Gastrocnemius medialis (tissue), 4 donors: ENCODE results near the gene COPG1. TPM values are rescaled to one million over a fixed set of nuclear protein-coding genes. Genes with fewer than 3 reads are reported as not detected.

Experiments
- ATAC-seq, 2 donors: fragments of 150-250 bp; one replicate each; pipeline ENCODE4 v1.9.1; 2016
- DNase-seq, 2 donors: peaks; one replicate each; pipeline ENCODE4 v3.0.0-alpha.2; 2019
- H3K27ac ChIP-seq, 4 donors: fragments of 200-600 bp; sonication (generic); 1 replicate in 1 of 4; 2 replicates in 3 of 4; pipeline ENCODE4 v1.5.1; 2016 to 2018; ENCODE audit warnings: mild to moderate bottlenecking in 2 of 4, moderate library complexity in 1 of 4
- H3K27me3 ChIP-seq, 3 donors: fragments of 200-600 bp; sonication (generic) in 2 of 3; 1 replicate in 1 of 3; 2 replicates in 2 of 3; pipeline versions ENCODE4 v1.5.1 to v1.6.0; 2016 to 2019; ENCODE audit warnings: mild to moderate bottlenecking in 1 of 3, moderate library complexity in 1 of 3
- H3K36me3 ChIP-seq, 2 donors: fragments of 200-600 bp; sonication (generic) in 1 of 2; one replicate each; pipeline ENCODE4 v1.5.1; 2017 to 2018
- H3K4me1 ChIP-seq, 2 donors: fragments of 200-600 bp; sonication (generic) in 1 of 2; one replicate each; pipeline ENCODE4 v1.5.1; 2016 to 2017; ENCODE audit warnings: mild to moderate bottlenecking in 2 of 2
- H3K4me3 ChIP-seq, 4 donors: fragments of 200-600 bp; sonication (generic) in 3 of 4; 1 replicate in 1 of 4; 2 replicates in 3 of 4; pipeline ENCODE4 v1.5.1; 2016 to 2019; ENCODE audit warnings: mild to moderate bottlenecking in 2 of 4
- H3K9me3 ChIP-seq, 3 donors: fragments of 200-600 bp; sonication (generic) in 2 of 3; 1 replicate in 1 of 3; 2 replicates in 2 of 3; pipeline ENCODE4 v1.5.1; 2016 to 2019
- CTCF ChIP-seq, 5 experiments: fragments of 450-650 bp in 3 of 5; fragments of 200-600 bp in 2 of 5; sonication (generic) in 2 of 5; IDR thresholded peaks in 4 of 5; conservative IDR thresholded peaks in 1 of 5; 1 replicate in 4 of 5; 2 replicates in 1 of 5; pipeline ENCODE4 v1.5.1; 2016 to 2019; ENCODE audit warnings: antibody characterized with exemption in 5 of 5, mild to moderate bottlenecking in 3 of 5, moderate library complexity in 3 of 5
- POLR2A ChIP-seq, 2 donors: fragments of 450-650 bp; IDR thresholded peaks; one replicate each; pipeline ENCODE4 v1.6.1; 2017; ENCODE audit warnings: antibody characterized with exemption in 2 of 2, mild to moderate bottlenecking in 2 of 2, moderate library complexity in 2 of 2
- in situ Hi-C, 4 donors: fragments of 200-750 bp; cut with MboI; loops; one replicate each; pipeline versions ENCODE4 v1.15.0 to v1.8.0; 2017; ENCODE audit warnings: low sequenced_read_pairs in 4 of 4
- intact Hi-C: fragments of 100-400 bp; cut with DNase I; formaldehyde crosslinking; loops from one replicate; pipeline ENCODE4 v1.15.1; 2023; ENCODE audit warnings: low total_unique reads
- total RNA-seq, 4 donors: library from RNA; depleted of rRNA; stranded (reverse); fragments of >200 nt; gene quantifications; one replicate each; pipeline versions ENCODE4 v1.1.0 to v1.2.3, GENCODE V29; 2016

The COPG1 gene
- total RNA-seq: 100 to 1,000 TPM in 1 of 4 donors, 10 to 100 TPM in 3; 59.7 to 101 (median 79.8) TPM

- intact Hi-C loops (loop anchor here (1.0 to 5.0 kb wide), 3 partner anchors 67 to 127 kb away; partner anchors contain the start of genes CNBP and ISY1), in situ Hi-C loops (loop anchor here (10.0 kb wide), 3 partner anchors 195 to 285 kb away; no protein-coding TSS in a partner anchor)
- peaks cover 23 to 27% of the 10 kb centered on the region in 2 donors for H3K4me1 ChIP-seq
These were observed at the start of gene COPG1 for GRCh38 chr3:129249284-129250065. Gene COPG1 (plus strand): TSS chr3:129249606. CDS start chr3:129249710, 104 bp downstream.

GRCh38 chr3:129204473-129204872 is 44.9 kb upstream of the COPG1 start:
- Histone ChIP-seq H3K9me3 (no peaks in the 10 kb centered on the region), H3K4me3 (no peak overlapping the region), H3K36me3 (no peaks in the 10 kb centered on the region), H3K4me1 (no peaks in the 10 kb centered on the region), H3K27me3 (no peaks in the 10 kb centered on the region), H3K27ac (no peak overlapping the region)
- in situ Hi-C loops (no loop called here), intact Hi-C loops (no loop called here)
- TF ChIP-seq POLR2A (IDR thresholded peaks at IDR 0.05) (no peak), CTCF (IDR thresholded peaks at IDR 0.05 in 4 of 5, conservative IDR thresholded peaks at IDR 0.05 in 1 of 5) (no peak)
- ATAC-seq: no peak
- no peak for DNase-seq

More at GRCh38 chr3:129249284-129250065, at the start of gene COPG1:
- TF ChIP-seq CTCF (IDR thresholded peaks at IDR 0.05 in 4 of 5, conservative IDR thresholded peaks at IDR 0.05 in 1 of 5) (peak in 1 of 5 experiments; percentile 8), POLR2A (IDR thresholded peaks at IDR 0.05) (peak; percentile 88 to 92)
- Histone ChIP-seq H3K4me3 (peak within 1 kb of the TSS; percentile 69 to 93 (median 88)), H3K27me3 (no peaks in the 10 kb centered on the region), H3K36me3 (peaks cover 0 to 33% of the 10 kb centered on the region in 2 donors), H3K9me3 (no peaks in the 10 kb centered on the region), H3K27ac (peak within 1 kb of the TSS; percentile 87 to 91 (median 89))
- DNase-seq: peak; percentile 63 to 83
- peak; percentile 86 to 91 for ATAC-seq

GRCh38 chr3:129205109-129205832 is 44.1 kb upstream of the COPG1 start:
- Histone ChIP-seq H3K4me1 (no peaks in the 10 kb centered on the region), H3K4me3 (no peak overlapping the region), H3K36me3 (no peaks in the 10 kb centered on the region), H3K27ac (peak overlapping the region in 1 of 4 donors; percentile 8), H3K9me3 (no peaks in the 10 kb centered on the region), H3K27me3 (no peaks in the 10 kb centered on the region)
- no peak for TF ChIP-seq POLR2A (IDR thresholded peaks at IDR 0.05)
- TF ChIP-seq CTCF (IDR thresholded peaks at IDR 0.05 in 4 of 5, conservative IDR thresholded peaks at IDR 0.05 in 1 of 5): no peak
- ATAC-seq (peak in 1 of 2 donors; percentile 17), DNase-seq (no peak)
- in situ Hi-C loops: no loop called here
- intact Hi-C loops: no loop called here

- TF ChIP-seq POLR2A (IDR thresholded peaks at IDR 0.05) (no peak), CTCF (IDR thresholded peaks at IDR 0.05 in 4 of 5, conservative IDR thresholded peaks at IDR 0.05 in 1 of 5) (no peak)
- Histone ChIP-seq H3K9me3 (no peaks in the 10 kb centered on the region), H3K36me3 (no peaks in the 10 kb centered on the region), H3K4me3 (no peak overlapping the region), H3K4me1 (peaks cover 13 to 14% of the 10 kb centered on the region in 2 donors), H3K27ac (no peak overlapping the region), H3K27me3 (no peaks in the 10 kb centered on the region)
- ATAC-seq: no peak
- intact Hi-C loops: no loop called here
- in situ Hi-C loops: no loop called here
- no peak for DNase-seq
These were observed 41.9 kb upstream of the COPG1 start for GRCh38 chr3:129207479-129207878.
